ENCODE results near the gene PNPLA1.

Gene PNPLA1

GRCh38 chr6:36314221-36315014 is 44.6 kb downstream of the PNPLA1 start:
- in situ Hi-C loops (cut with MboI; ENCODE audit: low sequenced_read_pairs): no loop called here

GRCh38 chr6:36315921-36316320 is 46.1 kb downstream of the PNPLA1 start:
- in situ Hi-C loops (cut with MboI; ENCODE audit: low sequenced_read_pairs): no loop called here

- in situ Hi-C loops (cut with MboI; ENCODE audit: low sequenced_read_pairs): no loop called here
Observed at GRCh38 chr6:36317623-36318022, 47.8 kb downstream of the PNPLA1 start.

DNA sequence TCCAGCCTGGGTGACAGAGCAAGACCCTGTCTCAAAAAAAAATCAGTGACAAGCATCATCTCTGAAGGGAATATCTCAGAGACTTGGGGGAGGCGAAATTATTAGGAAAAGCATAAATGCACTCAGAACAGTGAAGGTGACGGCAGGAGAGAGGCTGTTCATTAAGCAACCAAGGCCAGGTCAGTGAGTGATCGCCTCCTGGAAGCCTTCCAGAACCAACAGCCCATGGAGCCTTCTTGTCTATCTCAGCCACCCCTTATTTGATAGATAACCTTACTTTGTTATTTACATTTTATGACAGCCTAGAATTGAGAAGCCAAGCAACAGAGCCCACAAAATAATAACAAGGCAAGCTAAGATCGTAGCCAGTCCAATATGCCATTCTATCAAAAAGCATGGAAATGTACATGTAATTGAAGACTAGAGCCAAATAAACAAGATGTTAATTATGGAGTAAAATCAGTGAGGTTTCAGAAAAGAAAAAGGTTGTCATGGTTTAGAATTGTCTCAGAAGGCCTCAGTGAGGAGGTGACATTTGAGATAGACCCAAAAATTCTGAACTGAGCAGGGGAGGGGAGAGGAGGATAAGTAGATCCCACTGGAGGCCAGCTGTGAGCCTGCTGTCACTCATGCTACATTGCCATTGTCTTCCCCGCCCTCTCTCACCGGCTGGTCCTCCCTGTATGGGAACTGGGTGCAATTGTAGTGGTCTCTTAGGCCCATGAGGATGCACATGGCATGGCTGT is 49.0 kb downstream of the PNPLA1 start:
- in situ Hi-C loops (cut with MboI; ENCODE audit: low sequenced_read_pairs): no loop called here

- in situ Hi-C loops (cut with MboI; ENCODE audit: low sequenced_read_pairs): no loop called here
Observed at GRCh38 chr6:36319436-36319762, 49.5 kb downstream of the PNPLA1 start.

DNA sequence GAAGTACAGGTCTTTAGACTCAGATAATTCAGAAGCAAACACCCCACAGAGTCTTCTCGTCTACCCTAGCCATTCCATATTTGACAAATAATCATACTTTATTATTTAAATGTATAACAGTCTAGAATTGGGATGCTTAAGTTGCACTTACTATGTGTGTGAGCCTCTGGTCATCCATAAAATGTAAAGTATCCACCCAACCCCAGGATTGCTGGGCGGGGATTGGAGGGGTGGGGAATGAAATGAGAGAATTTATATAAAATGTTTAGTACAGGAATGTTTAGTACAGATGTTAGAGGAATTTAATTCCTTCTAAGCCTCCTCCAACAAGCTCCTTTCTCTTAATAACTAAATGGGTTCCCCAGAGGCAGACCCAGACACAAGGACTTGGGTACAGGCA is 50.0 kb downstream of the PNPLA1 start:
- in situ Hi-C loops (cut with MboI; ENCODE audit: low sequenced_read_pairs): no loop called here

- in situ Hi-C loops (cut with MboI; ENCODE audit: low sequenced_read_pairs): no loop called here
Observed at GRCh38 chr6:36320475-36320874, 50.6 kb downstream of the PNPLA1 start.

GRCh38 chr6:36322591-36322990 is 52.7 kb downstream of the PNPLA1 start:
- in situ Hi-C loops (cut with MboI; ENCODE audit: low sequenced_read_pairs): no loop called here

GRCh38 chr6:36323062-36323461 is 53.2 kb downstream of the PNPLA1 start:
- in situ Hi-C loops (cut with MboI; ENCODE audit: low sequenced_read_pairs): no loop called here

GRCh38 chr6:36324191-36324590 is 54.3 kb downstream of the PNPLA1 start:
- in situ Hi-C loops (cut with MboI; ENCODE audit: low sequenced_read_pairs): no loop called here

- in situ Hi-C loops (cut with MboI; ENCODE audit: low sequenced_read_pairs): no loop called here
Observed at GRCh38 chr6:36324715-36325114, 54.9 kb downstream of the PNPLA1 start.

GRCh38 chr6:36326356-36326995 is 56.6 kb downstream of the PNPLA1 start:
- in situ Hi-C loops (cut with MboI; ENCODE audit: low sequenced_read_pairs): no loop called here

- in situ Hi-C loops (cut with MboI; ENCODE audit: low sequenced_read_pairs): no loop called here
Observed at GRCh38 chr6:36327226-36327918, 57.5 kb downstream of the PNPLA1 start.

- in situ Hi-C loops (cut with MboI; ENCODE audit: low sequenced_read_pairs): no loop called here
Observed at GRCh38 chr6:36327919-36328236, 58.0 kb downstream of the PNPLA1 start.

DNA sequence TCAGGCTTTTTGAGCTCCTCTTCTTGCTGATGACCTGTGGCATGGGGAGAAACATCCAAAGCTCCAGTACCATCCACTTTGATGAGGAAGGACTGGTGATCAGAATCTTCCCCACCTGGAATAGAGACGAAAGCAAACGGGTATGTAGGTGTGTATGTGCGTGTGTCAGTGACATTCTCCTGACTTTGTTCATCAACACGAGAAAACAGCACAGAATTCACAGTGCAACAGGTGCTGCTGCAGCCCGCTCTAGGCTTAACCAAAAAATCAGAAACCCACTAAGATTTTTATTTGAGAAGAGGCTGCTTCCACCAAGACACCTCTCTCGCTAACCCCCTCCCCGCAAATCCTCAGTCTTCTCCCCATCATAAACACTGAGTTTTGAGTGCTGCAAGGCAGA is 58.7 kb downstream of the PNPLA1 start:
- in situ Hi-C loops (cut with MboI; ENCODE audit: low sequenced_read_pairs): no loop called here

- in situ Hi-C loops (cut with MboI; ENCODE audit: low sequenced_read_pairs): no loop called here
Observed at GRCh38 chr6:36329798-36330291, 60.0 kb downstream of the PNPLA1 start.

- in situ Hi-C loops (cut with MboI; ENCODE audit: low sequenced_read_pairs): no loop called here
Observed at GRCh38 chr6:36330366-36330765, 60.5 kb downstream of the PNPLA1 start.

- in situ Hi-C loops (cut with MboI; ENCODE audit: low sequenced_read_pairs): no loop called here
Observed at GRCh38 chr6:36331381-36331780, 61.5 kb downstream of the PNPLA1 start.

DNA sequence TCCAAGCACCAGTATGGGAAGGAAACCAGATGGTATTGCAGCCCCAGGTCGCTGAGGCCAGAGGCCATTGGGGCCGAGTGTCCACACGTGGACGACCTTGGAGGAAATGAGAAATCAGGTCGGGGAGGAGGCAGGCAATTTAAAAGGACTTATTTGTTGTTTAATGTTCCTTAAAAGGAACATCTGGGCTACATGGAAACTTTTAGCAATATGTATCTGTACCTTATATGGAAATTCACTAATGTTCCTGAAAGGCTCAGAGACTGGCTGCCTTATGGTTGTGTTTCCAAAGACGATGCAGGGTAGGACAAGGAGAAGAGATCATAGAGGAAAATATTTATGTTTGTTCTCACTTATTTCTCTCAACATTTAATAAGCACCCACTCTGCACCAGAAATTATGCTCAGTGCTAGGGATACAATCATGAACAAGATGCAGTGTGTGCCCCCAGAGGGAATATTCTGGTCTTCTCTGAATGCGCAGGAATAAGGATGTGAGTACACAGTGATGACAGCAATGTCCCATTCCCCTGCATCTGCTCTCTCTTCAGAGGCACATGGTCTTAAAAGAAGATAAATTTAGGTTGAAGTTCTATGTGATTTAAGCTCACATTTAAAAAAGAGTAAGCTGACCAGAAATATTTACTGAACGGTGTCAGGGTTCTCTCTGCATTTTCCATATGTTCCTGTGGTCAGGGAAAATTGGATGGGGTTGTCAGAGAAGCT is 63.5 kb downstream of the PNPLA1 start:
- in situ Hi-C loops (cut with MboI; ENCODE audit: low sequenced_read_pairs): no loop called here

DNA sequence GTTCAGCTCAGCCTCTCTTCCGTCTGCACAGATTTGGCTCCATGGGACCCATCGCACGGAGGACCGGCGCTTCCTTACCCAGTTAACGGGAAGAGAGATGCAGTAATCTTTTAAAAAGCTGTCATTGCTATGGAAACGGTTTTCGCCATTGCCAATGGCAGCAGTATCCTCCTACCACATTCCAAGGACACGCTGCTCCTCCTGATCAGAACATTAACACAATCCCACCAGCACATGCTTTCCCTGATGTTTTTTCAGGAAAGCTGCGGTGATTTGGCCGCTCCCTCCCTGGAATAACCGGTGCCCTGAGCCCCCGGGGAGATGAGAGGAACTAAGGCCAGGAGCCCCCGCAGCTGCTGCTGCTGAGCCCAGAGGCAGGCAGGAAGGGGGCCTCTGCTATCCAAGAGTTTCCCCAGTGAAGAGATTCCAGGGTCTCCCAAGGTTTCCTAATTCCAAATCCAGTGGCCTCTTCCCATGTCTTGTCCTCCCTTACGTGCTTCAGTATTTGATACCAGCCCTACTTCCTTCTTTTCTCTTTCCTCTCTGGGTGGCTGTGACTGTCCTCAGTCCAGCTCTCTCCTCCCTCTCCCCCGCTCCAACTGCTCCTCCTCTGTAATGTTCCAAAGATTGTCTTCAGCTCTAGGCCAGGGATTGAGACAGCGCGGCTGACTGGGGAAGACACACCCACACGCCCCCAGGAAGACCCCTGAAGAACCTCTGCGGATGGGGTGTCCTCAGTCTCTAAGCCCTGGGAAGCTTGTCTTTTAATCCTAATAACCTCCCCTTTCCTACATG is 64.3 kb downstream of the PNPLA1 start:
- in situ Hi-C loops (cut with MboI; ENCODE audit: low sequenced_read_pairs): no loop called here
